Measurements from ENCODE around the gene HERC2. TPM values are rescaled to one million over a fixed set of nuclear protein-coding genes. Genes with fewer than 3 reads are reported as not detected.

Gene HERC2
- total and polyA plus RNA-seq, 2 donors from 2014 or later: 17.9 to 58.4 TPM

DNA sequence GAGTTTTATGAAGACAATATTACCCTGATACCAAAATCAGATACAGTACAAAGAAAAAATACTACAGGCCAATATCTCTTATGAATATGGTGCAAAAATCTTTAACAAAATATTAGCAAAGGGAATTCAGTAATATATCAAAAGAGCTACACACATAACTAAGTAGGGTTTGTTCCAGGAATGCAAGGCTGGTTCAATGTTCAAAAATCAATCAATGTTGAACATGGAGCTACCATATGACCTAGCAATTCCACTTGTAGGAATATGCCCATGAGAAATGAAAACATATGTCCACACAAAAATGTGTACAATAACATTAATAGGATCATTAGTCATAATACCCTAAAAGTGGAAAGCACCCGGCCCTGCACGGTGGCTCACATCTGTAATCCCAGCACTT lies 230.7 kb downstream of the HERC2 start:
- Histone ChIP-seq H3K36me3 (ENCODE audit: control insufficient read depth in 2 of 3, insufficient read depth in 3 of 3, low read length in 3 of 3) (no peaks in the 10 kb centered on the region), H3K9ac (ENCODE audit: low read length in 3 of 3) (no peak overlapping the region), H3K27me3 (ENCODE audit: control insufficient read depth, insufficient read depth, low read length) (peaks cover 2% of the 10 kb centered on the region), H3K9me3 (ENCODE audit: control insufficient read depth in 2 of 3, insufficient read depth in 1 of 3, low read length in 3 of 3) (peaks cover 1 to 6% (median 4%) of the 10 kb centered on the region in 3 donors), H3K4me1 (ENCODE audit: control insufficient read depth in 2 of 3, insufficient read depth in 2 of 3, low read depth in 1 of 3, low read length in 3 of 3) (peaks cover 0 to 13% (median 4%) of the 10 kb centered on the region in 3 donors), H3K27ac (ENCODE audit: low read depth in 2 of 2, low read length in 2 of 2) (no peak overlapping the region), H3K4me3 (ENCODE audit: low read length in 3 of 3) (no peak overlapping the region)
- TF ChIP-seq, protein P1, sequence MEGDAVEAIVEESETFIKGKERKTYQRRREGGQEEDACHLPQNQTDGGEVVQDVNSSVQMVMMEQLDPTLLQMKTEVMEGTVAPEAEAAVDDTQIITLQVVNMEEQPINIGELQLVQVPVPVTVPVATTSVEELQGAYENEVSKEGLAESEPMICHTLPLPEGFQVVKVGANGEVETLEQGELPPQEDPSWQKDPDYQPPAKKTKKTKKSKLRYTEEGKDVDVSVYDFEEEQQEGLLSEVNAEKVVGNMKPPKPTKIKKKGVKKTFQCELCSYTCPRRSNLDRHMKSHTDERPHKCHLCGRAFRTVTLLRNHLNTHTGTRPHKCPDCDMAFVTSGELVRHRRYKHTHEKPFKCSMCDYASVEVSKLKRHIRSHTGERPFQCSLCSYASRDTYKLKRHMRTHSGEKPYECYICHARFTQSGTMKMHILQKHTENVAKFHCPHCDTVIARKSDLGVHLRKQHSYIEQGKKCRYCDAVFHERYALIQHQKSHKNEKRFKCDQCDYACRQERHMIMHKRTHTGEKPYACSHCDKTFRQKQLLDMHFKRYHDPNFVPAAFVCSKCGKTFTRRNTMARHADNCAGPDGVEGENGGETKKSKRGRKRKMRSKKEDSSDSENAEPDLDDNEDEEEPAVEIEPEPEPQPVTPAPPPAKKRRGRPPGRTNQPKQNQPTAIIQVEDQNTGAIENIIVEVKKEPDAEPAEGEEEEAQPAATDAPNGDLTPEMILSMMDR (IDR thresholded peaks at IDR 0.05; ENCODE audit: borderline replicate concordance, extremely low read depth, insufficient read depth): no peak
- no peak for FAIRE-seq
- intact Hi-C loops (cut with DNase I): no loop called here
- no peak for DNase-seq

DNA sequence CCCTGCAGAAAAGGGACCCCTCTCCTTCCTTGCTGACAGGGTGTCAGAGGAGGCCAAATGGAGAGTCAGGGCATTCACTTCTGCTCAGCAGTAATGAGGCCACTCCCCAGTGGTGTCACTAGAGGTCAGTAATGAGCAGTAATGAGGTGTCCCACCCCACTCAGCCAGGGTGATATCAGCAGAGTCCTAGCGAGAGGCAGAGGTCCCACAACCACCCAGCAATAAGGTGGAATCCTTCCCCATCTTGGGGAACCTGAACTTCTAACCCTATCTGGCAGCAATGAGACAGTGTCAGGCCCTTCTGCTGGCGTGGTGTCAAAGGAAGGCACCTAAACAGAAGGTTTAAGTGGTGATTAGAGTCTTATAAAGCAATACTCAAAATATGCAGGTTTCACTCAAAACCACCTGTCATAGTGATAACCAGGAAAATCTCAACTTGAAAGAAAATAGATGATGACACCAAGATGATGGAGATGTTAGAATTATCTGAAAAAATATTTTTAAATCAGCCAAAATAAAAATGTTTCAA lies 235.7 kb downstream of the HERC2 start:
- Histone ChIP-seq H3K27ac (ENCODE audit: low read depth in 2 of 2, low read length in 2 of 2) (no peak overlapping the region), H3K4me1 (ENCODE audit: control insufficient read depth in 2 of 3, insufficient read depth in 2 of 3, low read depth in 1 of 3, low read length in 3 of 3) (peaks cover 0 to 5% (median 0%) of the 10 kb centered on the region in 3 donors), H3K9ac (ENCODE audit: low read length in 3 of 3) (no peak overlapping the region), H3K4me3 (ENCODE audit: low read length in 3 of 3) (no peak overlapping the region), H3K36me3 (ENCODE audit: control insufficient read depth in 2 of 3, insufficient read depth in 3 of 3, low read length in 3 of 3) (no peaks in the 10 kb centered on the region), H3K27me3 (ENCODE audit: control insufficient read depth, insufficient read depth, low read length) (no peaks in the 10 kb centered on the region), H3K9me3 (ENCODE audit: control insufficient read depth in 2 of 3, insufficient read depth in 1 of 3, low read length in 3 of 3) (peaks cover 0 to 7% (median 4%) of the 10 kb centered on the region in 3 donors)
- DNase-seq: peak in 4 of 5 donors; percentile 49 to 72 (median 59)
- intact Hi-C loops (cut with DNase I): no loop called here
- TF ChIP-seq, protein P1 (IDR thresholded peaks at IDR 0.05; ENCODE audit: borderline replicate concordance, extremely low read depth, insufficient read depth): peak; percentile 64
- no peak for FAIRE-seq

DNA sequence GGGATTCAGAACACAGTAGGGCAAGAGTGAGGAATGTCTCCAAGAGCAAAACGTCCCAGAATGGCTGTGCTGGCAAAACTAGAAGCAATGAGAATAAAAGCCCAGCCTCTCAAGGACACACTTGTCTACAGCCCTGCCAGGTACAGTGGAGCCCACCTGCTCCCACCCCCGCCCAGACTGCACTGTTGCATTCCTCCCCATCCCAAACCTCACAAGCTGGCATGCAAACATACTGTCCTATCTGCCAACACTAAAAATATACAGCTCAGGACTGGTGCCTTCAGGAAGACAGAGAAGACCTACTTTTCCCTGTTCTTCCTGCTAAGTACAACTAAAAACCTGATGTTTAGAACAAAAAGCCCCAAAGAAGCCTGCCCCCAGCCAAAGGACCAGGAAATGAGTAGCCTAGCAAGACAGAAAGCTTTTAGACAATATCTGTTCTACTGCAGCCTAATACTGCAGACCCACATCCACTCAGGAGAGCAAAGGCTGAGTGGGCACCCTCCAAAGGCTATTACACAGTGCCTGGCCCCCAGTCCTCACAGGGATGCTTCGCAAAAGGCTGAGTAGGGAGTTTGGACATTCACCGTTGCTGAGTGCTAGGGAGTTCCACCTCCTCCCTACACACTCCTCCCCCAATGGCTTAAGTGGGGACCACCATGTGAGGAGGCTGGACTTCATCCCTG lies 236.3 kb downstream of the HERC2 start:
- H3K4me3 ChIP-seq (ENCODE audit: low read length in 3 of 3): no peak overlapping the region
- intact Hi-C loops (cut with DNase I): no loop called here
- H3K9me3 ChIP-seq (ENCODE audit: control insufficient read depth in 2 of 3, insufficient read depth in 1 of 3, low read length in 3 of 3): peaks cover 0 to 5% (median 4%) of the 10 kb centered on the region in 3 donors
- H3K9ac ChIP-seq (ENCODE audit: low read length in 3 of 3): no peak overlapping the region
- no peaks in the 10 kb centered on the region for H3K36me3 ChIP-seq (ENCODE audit: control insufficient read depth in 2 of 3, insufficient read depth in 3 of 3, low read length in 3 of 3)
- FAIRE-seq (no peak), DNase-seq (no peak)
- no peaks in the 10 kb centered on the region for H3K27me3 ChIP-seq (ENCODE audit: control insufficient read depth, insufficient read depth, low read length)
- H3K4me1 ChIP-seq (ENCODE audit: control insufficient read depth in 2 of 3, insufficient read depth in 2 of 3, low read depth in 1 of 3, low read length in 3 of 3): peaks cover 0 to 5% (median 0%) of the 10 kb centered on the region in 3 donors
- TF ChIP-seq, protein P1 (IDR thresholded peaks at IDR 0.05; ENCODE audit: borderline replicate concordance, extremely low read depth, insufficient read depth): no peak
- H3K27ac ChIP-seq (ENCODE audit: low read depth in 2 of 2, low read length in 2 of 2): no peak overlapping the region

Measured in kidney (tissue), 14 donors.